GM19324 (cell line): Measurements from ENCODE around the gene WSCD1.

Experiments used
- ATAC-seq: cut with Tn5 transposase; IDR thresholded peaks from one replicate; pipeline ENCODE4 v1.9.1; 2021; ENCODE audit warnings: mild to moderate bottlenecking, moderate library complexity; ENCODE audit not compliant: unreplicated experiment, low FRiP score

WSCD1 gene

DNA sequence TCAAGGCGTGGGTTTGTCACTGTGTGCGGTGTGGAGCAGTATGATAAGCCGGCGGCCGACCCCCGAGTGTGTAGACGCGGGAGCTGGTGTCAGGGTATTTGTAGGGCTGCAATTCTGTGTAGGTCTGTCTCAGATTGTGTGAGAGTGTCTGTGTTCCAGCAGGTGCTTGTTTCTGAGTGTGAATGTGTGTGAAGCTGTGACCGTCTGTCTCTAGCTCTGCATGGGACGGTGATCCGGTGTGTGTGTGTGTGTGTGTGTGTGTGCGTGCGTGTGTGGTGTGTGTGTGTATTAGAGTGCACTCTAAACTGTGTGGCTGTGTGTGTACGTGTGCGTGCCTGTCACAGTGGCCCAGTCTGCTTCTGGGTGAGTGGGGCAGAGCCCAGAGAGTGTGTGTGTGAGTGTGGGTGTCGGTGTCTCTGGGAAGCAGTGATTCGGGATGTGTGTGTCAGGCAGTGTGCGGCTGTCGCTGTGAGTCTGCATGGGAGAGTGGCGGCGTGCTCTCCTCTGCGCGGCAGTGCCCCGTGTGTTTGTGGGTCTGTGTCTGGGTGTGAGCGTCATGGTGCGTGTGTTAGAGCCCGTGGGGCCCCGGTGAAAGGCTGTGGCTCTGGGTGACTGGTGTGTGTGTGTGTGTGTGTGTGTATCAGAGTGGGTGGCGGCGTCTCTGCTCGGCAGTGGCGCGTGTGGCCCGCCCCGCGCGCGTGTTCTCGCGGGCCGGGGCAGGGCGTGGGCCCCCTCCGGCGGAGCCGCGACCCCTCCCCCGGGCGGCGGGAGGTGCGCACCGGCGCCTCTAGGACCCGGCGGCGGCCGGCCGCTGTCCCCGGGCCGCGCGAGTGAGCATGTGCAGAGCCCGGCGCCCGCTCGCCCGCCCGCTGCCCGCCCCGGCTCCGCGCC, at the start of gene WSCD1:
Gene WSCD1, plus strand, starts transcription at position 841 of the 891 bp plus-strand sequence. CDS start 10,280 bp downstream, outside the sequence.
- ATAC-seq: no peak

DNA sequence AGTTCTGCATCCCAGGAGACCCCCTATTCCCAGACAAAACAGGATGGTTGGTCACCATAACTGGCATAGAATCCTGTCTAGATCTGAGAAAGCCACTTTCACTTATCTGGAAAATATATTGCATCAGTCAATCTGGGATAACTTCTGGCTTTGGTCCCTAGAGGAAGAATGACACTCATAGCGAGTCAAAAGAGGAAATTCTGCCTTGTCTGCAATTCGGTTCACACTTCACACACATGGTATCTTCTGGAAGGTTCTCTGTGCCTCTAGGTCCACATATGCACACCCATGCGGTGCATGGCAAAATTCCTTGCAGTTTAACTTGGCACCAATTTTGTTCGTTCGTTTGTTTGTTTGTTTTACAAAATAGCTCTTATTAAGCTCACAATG, 49.2 kb upstream of the WSCD1 start:
- no peak for ATAC-seq

DNA sequence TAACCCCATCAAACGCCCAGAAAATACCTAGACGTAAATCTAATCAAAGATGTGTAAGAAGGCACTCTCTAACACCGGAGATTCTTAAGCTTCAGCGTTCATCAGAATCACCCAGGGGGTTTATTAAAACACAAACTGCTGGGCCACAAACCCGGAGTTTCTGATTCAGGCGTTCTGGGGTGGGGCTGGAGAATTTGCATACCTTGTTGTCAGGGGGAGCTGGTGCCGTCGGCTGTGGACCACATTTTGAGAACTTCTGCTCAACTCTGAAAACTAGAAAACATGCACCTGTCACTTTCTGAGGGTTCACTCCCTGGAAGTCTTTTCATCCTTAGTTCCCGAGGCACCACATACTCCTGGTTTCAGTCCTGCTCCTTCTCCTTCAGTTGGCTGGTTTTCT, 48.6 kb upstream of the WSCD1 start:
- ATAC-seq: no peak

DNA sequence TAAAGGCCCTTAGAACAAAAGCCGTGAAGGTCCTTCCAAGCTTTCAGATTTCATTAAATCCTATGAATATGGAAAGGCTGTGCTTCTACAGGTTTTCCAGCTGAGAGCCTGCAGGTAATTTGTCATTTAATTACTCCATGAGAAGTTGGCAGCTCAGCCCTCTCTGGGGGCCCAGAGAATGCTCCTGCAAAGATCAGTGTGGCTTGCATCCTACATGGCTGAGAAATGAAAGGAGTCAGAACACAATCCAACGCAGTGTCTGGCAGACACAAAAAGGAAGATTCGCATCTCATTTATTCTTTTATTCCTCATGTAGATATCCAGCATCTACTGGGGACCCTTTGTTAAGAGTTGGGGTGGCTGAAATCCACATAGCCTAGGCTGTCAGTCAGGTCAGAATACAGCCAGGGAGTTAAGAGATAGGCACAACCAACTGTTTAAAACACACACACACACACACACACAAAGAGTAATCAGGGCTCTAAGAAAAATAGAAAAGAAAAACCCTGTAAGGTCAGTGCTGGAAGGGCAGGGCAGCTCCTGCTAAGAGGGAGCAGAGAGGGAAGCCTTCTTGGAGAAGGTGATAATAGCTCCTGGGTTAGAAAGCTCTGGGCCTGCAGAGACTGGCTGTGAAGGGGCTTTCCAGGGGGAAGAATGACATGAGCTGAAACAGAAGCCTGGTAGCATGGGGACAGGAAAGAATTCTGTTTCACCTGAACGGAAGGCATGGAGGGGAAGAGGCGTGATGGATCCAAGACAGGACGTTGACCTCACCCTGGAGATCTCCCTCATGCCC, 46.9 kb upstream of the WSCD1 start:
- ATAC-seq: no peak

DNA sequence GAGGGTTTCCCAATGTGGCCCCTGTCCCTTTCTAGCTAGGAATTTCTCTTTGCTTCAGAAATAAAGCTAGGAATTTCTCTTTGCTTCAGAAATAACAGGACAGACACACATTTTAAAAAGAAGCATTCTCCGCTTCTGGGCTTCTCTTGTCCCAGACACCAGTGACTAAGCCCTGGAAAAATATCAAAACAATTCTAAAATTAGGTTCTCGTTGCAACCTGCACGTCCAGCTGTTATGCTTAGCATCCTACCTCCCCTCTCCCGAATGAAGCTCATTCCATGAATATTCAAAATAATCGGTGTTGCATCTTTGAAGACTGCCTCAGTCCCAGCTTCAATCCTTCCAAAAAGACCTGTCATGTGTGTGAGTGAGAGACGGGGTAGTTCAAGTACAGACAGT, 45.6 kb upstream of the WSCD1 start:
- ATAC-seq: no peak

DNA sequence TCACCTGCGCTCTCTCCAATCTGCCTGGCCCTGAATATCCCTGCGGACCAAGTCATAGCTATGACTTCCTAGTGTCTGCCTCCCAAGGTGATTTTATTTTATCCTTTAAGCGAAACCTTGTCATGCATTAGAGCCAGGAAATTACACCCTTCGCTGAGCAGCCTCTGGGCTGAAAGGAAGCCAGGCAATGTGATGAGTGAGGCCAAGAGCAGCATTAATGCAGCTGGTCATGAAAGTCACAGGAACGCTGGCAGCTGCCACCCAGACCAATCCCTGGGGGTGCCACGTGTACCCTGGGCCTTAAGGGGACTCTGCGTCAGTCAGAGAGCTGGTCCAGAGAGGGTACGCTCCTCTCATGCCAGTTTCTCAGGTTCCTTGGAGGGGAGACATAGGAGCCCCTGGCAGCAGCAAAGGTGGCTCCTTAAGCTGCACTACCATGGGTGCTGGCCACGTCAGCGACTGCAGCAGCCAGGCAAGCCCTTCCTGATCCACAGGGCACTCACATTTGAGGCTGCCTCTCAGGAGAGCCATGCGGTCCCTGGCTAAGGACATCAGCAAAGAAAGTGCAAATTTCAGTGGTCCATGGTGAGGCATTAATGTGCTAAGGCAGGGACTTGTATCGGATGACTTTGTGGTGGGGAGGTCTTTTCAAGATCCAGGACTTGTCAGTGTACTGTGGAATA, 42.7 kb upstream of the WSCD1 start:
- ATAC-seq: no peak

DNA sequence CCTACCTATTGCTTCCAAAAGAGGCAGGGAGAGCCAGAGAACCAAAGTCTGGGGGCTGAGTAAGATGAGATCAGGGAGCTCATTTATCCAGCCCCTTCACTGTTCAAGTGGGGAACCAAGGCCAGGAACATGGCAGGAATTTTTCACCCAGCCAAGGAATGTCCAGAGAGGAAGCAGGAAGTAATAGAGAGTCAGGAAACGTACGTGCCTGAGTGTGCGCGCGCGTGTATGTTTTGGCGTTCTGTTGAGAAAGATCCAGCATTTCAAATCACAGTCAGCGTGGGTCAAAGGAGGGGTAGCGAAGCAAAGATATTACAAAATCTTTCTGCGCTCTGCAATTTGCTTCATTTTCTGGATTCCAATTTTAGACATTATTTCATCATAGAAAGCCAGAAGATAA, 41.9 kb upstream of the WSCD1 start:
- ATAC-seq: no peak

DNA sequence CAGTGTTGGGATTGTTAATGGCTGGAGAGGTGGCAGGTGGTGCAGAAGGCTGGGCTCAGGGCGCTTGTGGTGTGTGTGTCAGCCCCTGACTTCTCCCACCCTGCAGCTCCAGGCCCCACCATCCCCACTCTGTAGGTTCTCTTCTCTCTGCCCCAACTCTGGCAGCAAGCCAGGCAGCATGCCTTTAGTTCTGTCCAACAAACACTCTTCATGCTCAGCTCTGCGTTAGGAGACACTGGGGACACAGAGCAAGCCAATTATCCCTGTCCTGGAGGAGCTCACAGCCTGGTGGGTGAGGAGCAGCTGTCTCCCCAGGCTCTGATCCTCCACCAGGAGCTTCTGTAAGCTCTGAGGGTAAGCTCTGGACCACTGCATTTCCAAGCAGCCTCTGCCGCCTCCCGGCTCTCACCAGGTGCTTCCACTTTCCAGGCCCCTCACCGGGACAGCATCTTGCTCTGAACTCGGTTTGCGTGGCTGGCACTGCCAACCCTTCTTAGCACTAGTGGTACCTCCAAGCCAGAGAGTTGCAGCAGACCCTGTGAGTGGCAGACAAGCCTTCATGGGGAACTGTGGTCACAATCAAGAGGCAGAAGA, 34.3 kb upstream of the WSCD1 start:
- no peak for ATAC-seq

DNA sequence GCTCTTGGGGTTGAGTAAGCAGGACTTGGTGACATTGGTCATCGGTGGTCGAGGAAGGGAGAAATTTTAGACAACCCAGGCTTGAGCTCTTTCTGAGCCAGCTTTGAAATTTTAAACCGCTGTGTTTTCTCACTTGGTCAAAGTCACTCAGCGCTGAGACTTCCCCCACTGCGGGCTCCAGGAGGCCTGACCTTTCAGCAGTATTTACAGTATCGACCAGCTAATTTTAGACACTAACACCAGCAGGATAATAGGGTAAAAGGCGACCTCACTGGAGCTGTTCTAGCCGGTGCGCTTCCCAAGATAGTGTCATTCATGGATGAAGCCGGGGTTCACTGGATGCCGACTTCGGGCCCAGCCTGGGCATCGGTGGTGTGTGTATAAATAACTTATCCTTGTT, 29.7 kb upstream of the WSCD1 start:
- no peak for ATAC-seq

DNA sequence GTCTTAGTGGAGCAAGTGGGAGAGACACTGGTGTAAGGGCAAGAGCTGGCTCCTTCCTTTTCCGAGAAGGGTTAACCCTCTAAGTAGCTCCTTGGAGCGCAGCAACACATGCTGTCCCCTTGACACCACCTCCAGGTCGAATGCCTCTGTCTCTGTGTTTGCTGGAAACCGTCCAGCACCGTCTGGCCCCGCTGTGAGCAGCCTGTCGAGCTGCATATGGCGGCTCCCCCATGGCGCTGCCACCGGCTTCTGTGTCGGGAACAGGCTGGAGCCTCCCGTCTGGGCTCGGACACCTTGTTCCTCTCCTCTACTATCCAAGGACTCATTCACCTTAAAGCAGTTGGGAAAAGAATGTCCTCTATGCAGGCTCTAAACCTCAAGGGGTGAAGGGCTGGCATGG, 28.9 kb upstream of the WSCD1 start:
- no peak for ATAC-seq

DNA sequence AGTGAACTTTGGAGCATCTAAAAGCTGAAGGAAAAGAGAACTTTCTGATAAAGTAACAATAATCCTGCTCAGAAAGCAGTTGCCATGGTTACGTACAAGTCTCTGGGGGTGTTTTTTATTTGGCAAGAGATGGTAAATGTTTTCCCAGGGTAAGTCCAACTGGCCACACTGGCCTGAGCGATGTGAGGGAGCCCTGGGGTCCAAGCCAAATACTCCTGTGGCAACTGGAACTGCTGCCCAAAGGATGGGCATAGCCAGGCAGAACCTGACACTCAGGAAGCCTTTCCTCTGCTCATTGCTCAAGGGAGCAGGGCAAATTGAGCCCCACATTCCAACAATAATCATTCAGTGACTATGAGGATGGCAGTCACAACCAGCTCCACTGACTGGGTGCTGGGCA, 26.8 kb upstream of the WSCD1 start:
- ATAC-seq: no peak

DNA sequence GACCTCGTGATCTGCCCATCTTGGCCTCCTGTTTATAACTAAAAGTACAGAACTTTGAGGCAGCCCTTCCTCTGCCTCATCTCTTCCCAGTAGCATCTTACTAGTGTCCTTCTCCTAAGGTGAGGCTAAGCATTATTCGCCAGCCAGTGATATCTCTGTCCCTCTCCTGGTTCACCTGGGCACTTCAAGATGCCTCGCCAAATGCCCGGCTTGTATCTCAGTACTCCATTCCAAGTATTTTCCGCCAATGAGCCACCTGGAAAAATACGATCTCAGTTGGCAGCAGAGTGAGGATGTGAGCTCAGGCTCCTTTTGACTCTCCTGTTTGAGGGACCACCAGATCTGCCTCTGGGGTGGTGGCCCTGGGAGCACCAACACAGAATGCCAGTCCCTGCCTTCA, 25.9 kb upstream of the WSCD1 start:
- no peak for ATAC-seq

DNA sequence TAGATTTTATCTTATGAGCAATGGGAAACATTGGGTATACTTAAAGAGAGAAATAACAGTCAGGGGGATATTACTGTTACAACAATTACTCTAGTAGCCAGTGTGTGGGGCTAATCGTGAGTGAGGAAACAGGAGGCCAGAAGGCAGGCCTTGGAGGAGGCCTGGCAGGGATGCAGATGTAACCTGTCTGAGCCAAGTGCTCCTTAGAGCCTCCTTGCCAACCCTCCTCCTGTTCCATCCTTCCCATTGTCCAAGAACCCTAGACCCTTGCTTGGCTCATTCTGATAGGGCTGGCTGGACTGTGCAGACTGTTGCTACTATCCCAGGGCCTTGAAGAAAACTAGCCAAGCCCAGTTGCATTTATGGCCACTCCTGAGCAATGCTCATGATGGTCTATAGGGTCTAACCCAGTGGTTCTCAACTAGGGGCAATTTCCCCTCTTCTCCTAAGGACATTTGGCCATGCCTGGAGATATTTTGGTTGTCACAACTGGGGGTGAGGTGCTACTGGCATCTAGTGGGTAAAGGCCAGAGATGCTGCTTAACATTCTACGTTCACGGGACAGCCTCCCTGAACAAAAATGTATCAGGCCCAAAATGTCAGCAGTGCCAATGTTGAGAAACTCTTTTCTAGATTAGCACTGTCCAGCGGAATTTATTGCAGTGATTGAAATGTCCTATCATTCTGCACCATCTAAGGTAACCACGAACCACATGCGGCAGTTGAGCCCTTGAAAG, 24.4 kb upstream of the WSCD1 start:
- no peak for ATAC-seq

DNA sequence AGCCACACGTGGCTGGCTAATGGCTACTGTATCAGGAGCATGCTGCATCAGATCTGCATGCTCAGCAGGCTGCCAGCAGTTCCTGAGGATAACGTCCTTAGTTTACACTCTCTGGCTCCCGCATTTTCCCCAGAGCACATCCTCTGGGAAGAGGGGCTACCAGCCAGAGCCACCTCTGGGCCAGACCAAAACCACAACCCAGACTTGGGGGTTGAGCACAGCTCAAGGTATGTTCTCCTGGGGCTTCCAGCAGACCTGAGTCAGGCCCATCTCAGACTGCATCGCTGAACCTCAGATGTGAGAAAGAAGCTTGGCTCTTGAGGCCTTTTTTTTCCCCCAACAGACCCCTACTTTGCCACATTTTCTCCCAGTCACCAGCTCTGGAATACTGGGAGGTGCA, 23.7 kb upstream of the WSCD1 start:
- no peak for ATAC-seq

DNA sequence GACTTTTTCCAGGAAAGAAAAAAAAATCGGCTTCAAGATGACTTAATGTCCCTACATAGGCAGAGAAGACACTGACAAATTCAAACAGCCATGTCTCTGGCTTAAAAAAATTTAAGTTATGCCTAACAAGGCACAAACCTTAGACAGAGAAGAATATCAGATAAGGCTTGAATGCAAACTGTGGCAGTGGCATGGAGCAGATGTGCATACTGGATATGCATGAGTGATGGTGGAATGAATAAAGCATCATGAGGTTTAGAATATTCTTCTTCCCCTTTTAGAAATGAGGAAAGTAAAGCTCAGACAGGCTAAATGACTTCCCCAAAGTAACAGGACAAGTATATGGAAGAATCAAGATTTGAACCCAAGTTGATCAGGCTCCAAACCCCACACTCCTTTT, 23.2 kb upstream of the WSCD1 start:
- no peak for ATAC-seq

DNA sequence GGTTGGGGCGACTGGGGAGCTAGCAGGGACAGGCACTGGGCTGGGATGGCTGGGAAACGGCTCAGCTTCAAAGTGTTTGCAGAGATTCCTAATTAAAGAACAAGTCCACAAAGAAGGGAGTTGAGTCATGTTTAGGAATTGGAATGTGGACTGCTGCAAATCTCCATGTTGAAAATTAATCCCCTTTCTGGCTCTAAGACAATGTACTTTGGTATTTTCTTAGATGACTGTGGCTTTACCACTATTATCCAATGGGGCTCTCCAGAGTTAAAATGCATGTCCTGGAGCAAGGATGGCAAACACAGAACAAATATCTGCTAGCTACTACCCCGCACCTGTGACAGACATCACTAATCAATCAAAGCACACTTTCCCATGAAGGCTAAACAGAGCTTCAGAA, 22.2 kb upstream of the WSCD1 start:
- ATAC-seq: no peak

DNA sequence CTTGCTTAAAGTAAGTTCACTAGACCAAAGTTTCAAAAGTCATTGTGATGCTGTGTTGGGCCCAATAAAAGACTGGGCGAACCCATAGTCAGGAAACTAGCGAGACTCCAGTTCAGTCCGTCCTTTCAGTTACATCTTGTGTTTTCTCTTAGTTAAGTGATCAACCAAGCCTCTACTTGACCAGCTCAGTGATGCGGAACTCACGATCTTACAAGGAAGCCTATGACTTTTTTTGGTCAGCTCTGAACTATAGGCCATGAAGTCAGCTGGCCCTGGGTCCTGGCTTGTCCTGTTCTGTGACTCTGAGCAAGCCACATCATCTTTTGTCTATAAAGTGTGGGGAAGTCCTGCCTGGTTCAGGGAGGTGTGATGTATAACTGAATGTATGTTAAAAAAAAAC, 21.7 kb upstream of the WSCD1 start:
- ATAC-seq: no peak

DNA sequence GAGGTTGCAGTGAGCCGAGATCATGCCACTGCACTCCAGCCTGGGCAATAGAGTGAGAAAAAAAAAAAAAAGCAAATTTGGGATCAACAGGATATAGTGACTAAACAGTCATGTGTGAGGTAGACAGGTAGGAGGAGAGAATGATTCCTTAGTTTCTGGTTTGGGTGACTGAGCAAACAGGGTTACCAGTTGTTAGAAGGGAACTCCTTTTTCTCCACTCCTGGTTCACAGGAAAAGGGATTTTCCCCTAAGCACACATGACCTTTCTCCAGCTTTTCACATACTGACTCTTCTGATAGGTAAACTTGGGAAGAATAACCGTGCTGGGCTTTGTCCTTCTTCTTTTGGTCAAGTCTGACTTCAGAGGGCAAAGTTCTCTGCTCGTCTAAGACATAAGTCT, 17.3 kb upstream of the WSCD1 start:
- ATAC-seq: no peak

DNA sequence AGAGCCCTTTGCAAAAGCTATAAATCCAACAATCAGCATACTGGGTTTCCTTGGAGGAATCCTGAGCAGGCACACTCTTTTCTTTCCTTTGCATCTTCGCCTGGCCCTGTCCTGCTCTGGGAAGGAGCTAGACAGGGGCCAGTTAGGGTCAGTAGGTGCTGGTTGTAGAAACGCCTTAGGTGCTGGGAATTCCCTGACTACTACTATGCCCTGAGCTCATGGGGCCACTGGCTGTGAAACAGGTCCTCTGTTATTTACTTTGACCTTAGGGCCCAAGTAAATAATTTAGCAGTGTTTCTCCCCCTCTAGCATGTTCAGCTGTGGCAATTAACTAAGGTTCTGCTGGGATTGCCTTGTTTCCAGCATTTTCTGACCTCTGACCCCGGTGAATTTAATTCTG, 15.8 kb upstream of the WSCD1 start:
- ATAC-seq: no peak

DNA sequence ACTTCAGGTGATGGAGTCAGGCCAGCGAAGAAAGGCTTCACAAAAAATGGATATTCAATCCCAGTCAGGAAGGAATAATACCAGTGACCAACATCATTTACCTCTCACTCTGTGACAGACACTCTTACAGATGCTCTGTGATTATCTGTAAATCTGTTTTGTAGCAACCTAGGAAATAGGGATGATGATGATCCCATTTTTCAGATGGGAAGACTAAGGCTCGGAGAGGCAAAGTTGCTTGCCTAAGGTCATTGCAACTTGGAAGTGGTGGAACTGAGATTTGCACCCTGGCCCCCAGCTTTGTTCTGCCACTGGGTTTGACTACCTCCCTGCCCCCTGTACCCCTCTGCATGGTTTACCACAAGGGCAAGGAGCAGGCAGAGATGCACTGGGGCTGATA, 14.1 kb upstream of the WSCD1 start:
- ATAC-seq: no peak
